Cerebellar cortex (tissue), 1 donor: ENCODE measurements around the gene MED14.

Experiments used
- DNase-seq: peaks from one replicate; pipeline ENCODE4 v3.0.0-alpha.2; 2015; ENCODE audit warnings: low spot score

MED14 gene

GRCh38 chrX:40603446-40603845 is 131.9 kb downstream of the MED14 start:
- DNase-seq, result no peak
